WERI-Rb-1 (cell line): ENCODE results near the gene STRADA.
A peak's percentile ranks its signal among the peaks of the same experiment; 100 is the strongest.

Experiments used
- DNase-seq: peaks from one replicate; pipeline ENCODE4 v3.0.0-alpha.2; 2020
- H3K27ac ChIP-seq: fragments of 250-450 bp; sonication (Bioruptor Pico); 2 replicates; pipeline ENCODE4 v1.5.1; 2020; ENCODE audit warnings: mild to moderate bottlenecking, moderate library complexity
- H3K27me3 ChIP-seq: fragments of 250-450 bp; sonication (Bioruptor Pico); 2 replicates; pipeline ENCODE4 v1.5.1; 2021; ENCODE audit warnings: mild to moderate bottlenecking, low read depth, moderate library complexity; ENCODE audit not compliant: insufficient read depth, severe bottlenecking
- H3K36me3 ChIP-seq: fragments of 250-450 bp; sonication (Bioruptor Pico); 2 replicates; pipeline ENCODE4 v1.5.1; 2020; ENCODE audit warnings: mild to moderate bottlenecking, moderate library complexity
- H3K4me3 ChIP-seq: 2 replicates; pipeline ENCODE4 v1.5.1; 2011; ENCODE audit warnings: low read depth, mild to moderate bottlenecking, control low read depth, low read length
- H3K9me3 ChIP-seq: fragments of 250-450 bp; sonication (Bioruptor Pico); 2 replicates; pipeline ENCODE4 v1.5.1; 2021; ENCODE audit warnings: mild to moderate bottlenecking, moderate library complexity; ENCODE audit not compliant: severe bottlenecking
- CTCF ChIP-seq: IDR thresholded peaks from 2 replicates; pipeline ENCODE4 v1.5.1; 2011; ENCODE audit warnings: low read depth, mild to moderate bottlenecking, control low read depth, inconsistent platforms, low read length

The STRADA gene

GRCh38 chr17:63679214-63679613 lies 62.4 kb downstream of the STRADA start:
- H3K9me3 ChIP-seq: no peaks in the 10 kb centered on the region
- H3K36me3 ChIP-seq: peaks cover 38% of the 10 kb centered on the region
- DNase-seq: no peak
- H3K4me3 ChIP-seq: no peak overlapping the region
- H3K27ac ChIP-seq: no peak overlapping the region
- no peaks in the 10 kb centered on the region for H3K27me3 ChIP-seq
- peak; percentile 52 for TF ChIP-seq CTCF

- peaks cover 23% of the 10 kb centered on the region for H3K36me3 ChIP-seq
- H3K4me3 ChIP-seq: no peak overlapping the region
- H3K27ac ChIP-seq: peak overlapping the region; percentile 45
- DNase-seq: peak; percentile 76
- no peaks in the 10 kb centered on the region for H3K9me3 ChIP-seq
- no peak for TF ChIP-seq CTCF
- H3K27me3 ChIP-seq: no peaks in the 10 kb centered on the region
Measured at GRCh38 chr17:63676584-63676983, 65.0 kb downstream of the STRADA start.

- Histone ChIP-seq H3K27ac (peak overlapping the region; percentile 2; the same call in 1 of the 2 replicates), H3K9me3 (no peaks in the 10 kb centered on the region), H3K36me3 (peaks cover 25% of the 10 kb centered on the region), H3K4me3 (no peak overlapping the region), H3K27me3 (no peaks in the 10 kb centered on the region)
- no peak for TF ChIP-seq CTCF
- no peak for DNase-seq
Measured at GRCh38 chr17:63675607-63676546, 65.7 kb downstream of the STRADA start.

GRCh38 chr17:63675231-63675606 lies 66.4 kb downstream of the STRADA start:
- TF ChIP-seq CTCF: no peak
- no peak overlapping the region for H3K27ac ChIP-seq
- no peaks in the 10 kb centered on the region for H3K27me3 ChIP-seq
- no peak overlapping the region for H3K4me3 ChIP-seq
- H3K36me3 ChIP-seq: peaks cover 27% of the 10 kb centered on the region
- no peaks in the 10 kb centered on the region for H3K9me3 ChIP-seq
- DNase-seq: no peak

GRCh38 chr17:63672856-63673255 lies 68.7 kb downstream of the STRADA start:
- Histone ChIP-seq H3K9me3 (no peaks in the 10 kb centered on the region), H3K27ac (no peak overlapping the region)

More at GRCh38 chr17:63672856-63673255, 68.7 kb downstream of the STRADA start:
- H3K27me3 ChIP-seq: no peaks in the 10 kb centered on the region
- H3K4me3 ChIP-seq: no peak overlapping the region
- H3K36me3 ChIP-seq: peaks cover 40% of the 10 kb centered on the region
- DNase-seq: no peak
- TF ChIP-seq CTCF: no peak
